ENCODE measurements around the gene CELF4.

DNA sequence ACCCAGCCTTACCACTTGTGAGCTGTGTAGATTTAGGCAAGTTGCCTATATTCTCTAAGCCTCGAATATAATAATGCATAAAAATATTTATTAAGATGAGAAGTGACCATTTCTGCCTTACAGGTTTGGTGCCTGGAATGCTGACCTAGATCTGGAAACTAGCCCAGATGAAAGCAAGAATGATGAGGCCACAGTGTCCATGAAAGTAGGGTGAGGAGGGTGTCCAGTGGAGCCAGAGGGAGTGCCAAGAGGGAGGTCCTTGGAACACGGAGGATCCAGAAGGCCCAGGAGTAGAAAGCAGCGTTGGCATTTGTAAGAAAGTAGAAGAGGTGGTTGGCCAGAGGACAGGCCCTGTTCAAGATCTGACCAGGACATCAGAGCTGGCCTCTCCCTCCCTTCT lies 334.3 kb downstream of the CELF4 start:
- TF ChIP-seq, protein P1, sequence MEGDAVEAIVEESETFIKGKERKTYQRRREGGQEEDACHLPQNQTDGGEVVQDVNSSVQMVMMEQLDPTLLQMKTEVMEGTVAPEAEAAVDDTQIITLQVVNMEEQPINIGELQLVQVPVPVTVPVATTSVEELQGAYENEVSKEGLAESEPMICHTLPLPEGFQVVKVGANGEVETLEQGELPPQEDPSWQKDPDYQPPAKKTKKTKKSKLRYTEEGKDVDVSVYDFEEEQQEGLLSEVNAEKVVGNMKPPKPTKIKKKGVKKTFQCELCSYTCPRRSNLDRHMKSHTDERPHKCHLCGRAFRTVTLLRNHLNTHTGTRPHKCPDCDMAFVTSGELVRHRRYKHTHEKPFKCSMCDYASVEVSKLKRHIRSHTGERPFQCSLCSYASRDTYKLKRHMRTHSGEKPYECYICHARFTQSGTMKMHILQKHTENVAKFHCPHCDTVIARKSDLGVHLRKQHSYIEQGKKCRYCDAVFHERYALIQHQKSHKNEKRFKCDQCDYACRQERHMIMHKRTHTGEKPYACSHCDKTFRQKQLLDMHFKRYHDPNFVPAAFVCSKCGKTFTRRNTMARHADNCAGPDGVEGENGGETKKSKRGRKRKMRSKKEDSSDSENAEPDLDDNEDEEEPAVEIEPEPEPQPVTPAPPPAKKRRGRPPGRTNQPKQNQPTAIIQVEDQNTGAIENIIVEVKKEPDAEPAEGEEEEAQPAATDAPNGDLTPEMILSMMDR (IDR thresholded peaks at IDR 0.05; ENCODE audit: insufficient read depth, low read length, poor library complexity, severe bottlenecking), result no peak
- no peak for TF ChIP-seq EZH2phosphoT487 (conservative IDR thresholded peaks at IDR 0.05; ENCODE audit: low read length)
